Brain microvascular endothelial cell (primary cell): ENCODE measurements around the gene ERBB4.

Experiments
- DNase-seq: peaks from one replicate; pipeline ENCODE4 v3.0.0-alpha.2; 2020
- H3K27ac ChIP-seq: fragments of 250-450 bp; sonication (Bioruptor Pico); 2 replicates; pipeline ENCODE4 v1.5.1; 2020; ENCODE audit warnings: mild to moderate bottlenecking, moderate library complexity
- H3K27me3 ChIP-seq: fragments of 250-450 bp; sonication (Bioruptor Pico); replicated peaks from 2 replicates; pipeline ENCODE4 v1.5.1; 2020; ENCODE audit warnings: mild to moderate bottlenecking
- H3K36me3 ChIP-seq: fragments of 250-450 bp; sonication (Bioruptor Pico); replicated peaks from 2 replicates; pipeline ENCODE4 v1.5.1; 2020; ENCODE audit warnings: mild to moderate bottlenecking
- H3K4me3 ChIP-seq: 2 replicates; pipeline ENCODE4 v1.5.1; 2011; ENCODE audit warnings: low read depth, mild to moderate bottlenecking, control low read depth, low read length, moderate library complexity
- CTCF ChIP-seq: IDR thresholded peaks from 2 replicates; pipeline ENCODE4 v1.5.1; 2011; ENCODE audit warnings: low read depth, mild to moderate bottlenecking, moderate library complexity, low read length, control low read depth, inconsistent platforms; ENCODE audit errors: missing control alignments
- in situ Hi-C: cut with HindIII; loops from 2 replicates; pipeline ENCODE4 v1.10.0; 2017; ENCODE audit warnings: low sequenced_read_pairs, low pct_ligation_motif_present

The ERBB4 gene

GRCh38 chr2:211468877-211469663, 1069.5 kb downstream of the ERBB4 start:
- Histone ChIP-seq H3K27ac (no peak overlapping the region), H3K4me3 (no peak overlapping the region), H3K27me3 (no peaks in the 10 kb centered on the region), H3K36me3 (no peaks in the 10 kb centered on the region)
- DNase-seq: no peak
- no peak for TF ChIP-seq CTCF
- in situ Hi-C loops: no loop called here

GRCh38 chr2:211468217-211468616, 1070.4 kb downstream of the ERBB4 start:
- Histone ChIP-seq H3K4me3 (no peak overlapping the region), H3K27ac (no peak overlapping the region), H3K36me3 (no peaks in the 10 kb centered on the region), H3K27me3 (no peaks in the 10 kb centered on the region)
- in situ Hi-C loops: no loop called here
- DNase-seq: no peak
- TF ChIP-seq CTCF: no peak

- Histone ChIP-seq H3K27me3 (no peaks in the 10 kb centered on the region), H3K36me3 (no peaks in the 10 kb centered on the region), H3K4me3 (no peak overlapping the region), H3K27ac (no peak overlapping the region)
- TF ChIP-seq CTCF: no peak
- in situ Hi-C loops: no loop called here
- no peak for DNase-seq
These were observed 1075.2 kb downstream of the ERBB4 start for GRCh38 chr2:211463397-211463796.

GRCh38 chr2:211458974-211459373, 1079.6 kb downstream of the ERBB4 start:
- no peak overlapping the region for H3K4me3 ChIP-seq
- in situ Hi-C loops: no loop called here
- TF ChIP-seq CTCF: no peak
- H3K27me3 ChIP-seq: no peaks in the 10 kb centered on the region
- DNase-seq: no peak
- H3K36me3 ChIP-seq: no peaks in the 10 kb centered on the region
- no peak overlapping the region for H3K27ac ChIP-seq

GRCh38 chr2:211457325-211457724, 1081.3 kb downstream of the ERBB4 start:
- TF ChIP-seq CTCF: no peak
- DNase-seq: no peak
- H3K27ac ChIP-seq: no peak overlapping the region
- no peak overlapping the region for H3K4me3 ChIP-seq
- in situ Hi-C loops: no loop called here
- H3K36me3 ChIP-seq: no peaks in the 10 kb centered on the region
- H3K27me3 ChIP-seq: no peaks in the 10 kb centered on the region
